Mesenchymal stem cell (in vitro differentiated cells and primary cell): ENCODE results near the gene RASSF5.

Experiments used
- DNase-seq: peaks from one replicate; pipeline ENCODE4 v3.0.0-alpha.2; 2013
- H2AFZ ChIP-seq: one replicate; pipeline ENCODE4 v1.6.1; 2013; ENCODE audit warnings: low read depth, mild to moderate bottlenecking, control low read depth, inconsistent platforms, low read length, moderate library complexity
- H2AK5ac ChIP-seq: 2 replicates; pipeline ENCODE4 v1.6.1; 2013; ENCODE audit warnings: low read length, moderate library complexity, mild to moderate bottlenecking, inconsistent platforms; ENCODE audit not compliant: severe bottlenecking
- H2BK120ac ChIP-seq: one replicate; pipeline ENCODE4 v1.6.1; 2013; ENCODE audit warnings: low read depth, mild to moderate bottlenecking, inconsistent platforms, low read length, moderate library complexity
- H2BK12ac ChIP-seq, 2 experiments: one replicate each; pipeline ENCODE4 v1.6.1; 2013; ENCODE audit warnings: inconsistent platforms in 2 of 2, low read length in 2 of 2, mild to moderate bottlenecking in 2 of 2, moderate library complexity in 2 of 2, control low read depth in 1 of 2
- H2BK15ac ChIP-seq: one replicate; pipeline ENCODE4 v1.6.1; 2013; ENCODE audit warnings: mild to moderate bottlenecking, low read depth, inconsistent platforms; ENCODE audit not compliant: poor library complexity, severe bottlenecking
- H2BK5ac ChIP-seq: 2 replicates; pipeline ENCODE4 v1.6.1; 2013; ENCODE audit warnings: low read depth, mild to moderate bottlenecking, low read length, control low read depth, inconsistent platforms; ENCODE audit not compliant: poor library complexity, severe bottlenecking
- H3K14ac ChIP-seq, 2 experiments: one replicate each; pipeline ENCODE4 v1.6.1; 2013; ENCODE audit warnings: inconsistent platforms in 2 of 2, low read length in 2 of 2, control low read depth in 1 of 2, mild to moderate bottlenecking in 1 of 2, moderate library complexity in 1 of 2
- H3K18ac ChIP-seq, 2 experiments: one replicate each; pipeline ENCODE4 v1.6.1; 2013; ENCODE audit warnings: inconsistent platforms in 2 of 2, low read length in 2 of 2, control low read depth in 1 of 2, low read depth in 1 of 2, mild to moderate bottlenecking in 1 of 2
- H3K23ac ChIP-seq, 2 experiments: one replicate each; pipeline ENCODE4 v1.6.1; 2013; ENCODE audit warnings: inconsistent platforms in 2 of 2, low read length in 2 of 2, mild to moderate bottlenecking in 2 of 2, moderate library complexity in 2 of 2, control low read depth in 1 of 2
- H3K27ac ChIP-seq: 2 replicates; pipeline ENCODE4 v1.5.1; 2013; ENCODE audit warnings: mild to moderate bottlenecking, moderate library complexity, low read length, control low read depth, inconsistent platforms; ENCODE audit not compliant: poor library complexity, severe bottlenecking
- H3K27me3 ChIP-seq, 2 experiments: 2 replicates each; pipeline versions ENCODE4 v1.6.1 to v1.7.0; 2013; ENCODE audit warnings: low read length in 2 of 2, mild to moderate bottlenecking in 2 of 2, moderate library complexity in 2 of 2, control low read depth in 1 of 2, inconsistent platforms in 1 of 2; ENCODE audit not compliant: control insufficient read depth in 1 of 2, insufficient read depth in 1 of 2
- H3K36me3 ChIP-seq, 2 experiments: 2 replicates each; pipeline versions ENCODE4 v1.6.1 to v1.7.0; 2013; ENCODE audit warnings: low read length in 2 of 2, control low read depth in 1 of 2, inconsistent platforms in 1 of 2, low read depth in 1 of 2, mild to moderate bottlenecking in 1 of 2; ENCODE audit not compliant: insufficient read depth in 2 of 2, control insufficient read depth in 1 of 2
- H3K4ac ChIP-seq, 2 experiments: one replicate each; pipeline ENCODE4 v1.6.1; 2013; ENCODE audit warnings: inconsistent platforms in 2 of 2, low read length in 2 of 2, mild to moderate bottlenecking in 2 of 2, moderate library complexity in 2 of 2, control low read depth in 1 of 2, low read depth in 1 of 2
- H3K4me1 ChIP-seq: 2 replicates; pipeline ENCODE4 v1.6.1; 2013; ENCODE audit warnings: low read depth, low read length, control low read depth; ENCODE audit not compliant: control insufficient read depth, insufficient read depth
- H3K4me2 ChIP-seq: 2 replicates; pipeline ENCODE4 v1.6.1; 2013; ENCODE audit warnings: low read length, mild to moderate bottlenecking, inconsistent platforms; ENCODE audit not compliant: poor library complexity, severe bottlenecking
- H3K4me3 ChIP-seq, 2 experiments: 2 replicates each; pipeline versions ENCODE4 v1.5.1 to v1.7.0; 2013; ENCODE audit warnings: low read length in 2 of 2, mild to moderate bottlenecking in 2 of 2, control low read depth in 1 of 2, low read depth in 1 of 2; ENCODE audit not compliant: insufficient read depth in 1 of 2
- H3K79me1 ChIP-seq: replicated peaks from 2 replicates; pipeline ENCODE4 v1.6.1; 2013; ENCODE audit warnings: mild to moderate bottlenecking, control low read depth, low read length, inconsistent platforms; ENCODE audit not compliant: poor library complexity, severe bottlenecking
- H3K9ac ChIP-seq: 2 replicates; pipeline ENCODE4 v1.7.0; 2013; ENCODE audit warnings: mild to moderate bottlenecking, low read length, moderate library complexity
- H3K9me3 ChIP-seq: 2 replicates; pipeline ENCODE4 v1.7.0; 2013; ENCODE audit warnings: mild to moderate bottlenecking, low read length; ENCODE audit not compliant: control insufficient read depth
- H4K8ac ChIP-seq: one replicate; pipeline ENCODE4 v1.6.1; 2013; ENCODE audit warnings: inconsistent platforms, mild to moderate bottlenecking, low read length, moderate library complexity
- H4K91ac ChIP-seq: one replicate; pipeline ENCODE4 v1.6.1; 2013; ENCODE audit warnings: mild to moderate bottlenecking, low read length, inconsistent platforms
- WGBS: methylation state at CpG from one replicate; pipeline ENCODE4 v1.1.7; 2013; ENCODE audit warnings: mixed read lengths; 5-methylcytosine and 5-hydroxymethylcytosine counted together

The RASSF5 gene

GRCh38 chr1:206471415-206471801 lies 35.9 kb upstream of the RASSF5 start:
- H3K14ac ChIP-seq: peak overlapping the region in 1 of 2 experiments; percentile 50
- no peaks in the 10 kb centered on the region for H3K9me3 ChIP-seq
- H3K27me3 ChIP-seq: no peaks in the 10 kb centered on the region
- H3K4me1 ChIP-seq: peaks cover 41% of the 10 kb centered on the region
- H3K79me1 ChIP-seq: peaks cover 7% of the 10 kb centered on the region
- H2BK120ac ChIP-seq: peak overlapping the region; percentile 59
- peak overlapping the region; percentile 49 for H2AK5ac ChIP-seq
- peak overlapping the region; percentile 11 to 55 for H2BK12ac ChIP-seq
- peak overlapping the region in 1 of 2 experiments; percentile 3 for H3K4ac ChIP-seq
- H3K23ac ChIP-seq: no peak overlapping the region
- 32% methylated on average over 7 of the region's 7 CpGs for WGBS
- no peak overlapping the region for H2AFZ ChIP-seq
- H2BK5ac ChIP-seq: no peak overlapping the region
- peak overlapping the region; percentile 86 for H3K9ac ChIP-seq
- H4K91ac ChIP-seq: peak overlapping the region; percentile 91
- peak overlapping the region in 1 of 2 experiments; percentile 89 for H3K4me3 ChIP-seq
- peak overlapping the region; percentile 77 for H4K8ac ChIP-seq
- peak; percentile 38 for DNase-seq
- H2BK15ac ChIP-seq: peak overlapping the region; percentile 82
- H3K18ac ChIP-seq: peak overlapping the region; percentile 11 to 52
- H3K4me2 ChIP-seq: peak overlapping the region; percentile 93
- peak overlapping the region; percentile 88 for H3K27ac ChIP-seq
- peaks cover 23 to 24% of the 10 kb centered on the region in 2 experiments for H3K36me3 ChIP-seq

DNA sequence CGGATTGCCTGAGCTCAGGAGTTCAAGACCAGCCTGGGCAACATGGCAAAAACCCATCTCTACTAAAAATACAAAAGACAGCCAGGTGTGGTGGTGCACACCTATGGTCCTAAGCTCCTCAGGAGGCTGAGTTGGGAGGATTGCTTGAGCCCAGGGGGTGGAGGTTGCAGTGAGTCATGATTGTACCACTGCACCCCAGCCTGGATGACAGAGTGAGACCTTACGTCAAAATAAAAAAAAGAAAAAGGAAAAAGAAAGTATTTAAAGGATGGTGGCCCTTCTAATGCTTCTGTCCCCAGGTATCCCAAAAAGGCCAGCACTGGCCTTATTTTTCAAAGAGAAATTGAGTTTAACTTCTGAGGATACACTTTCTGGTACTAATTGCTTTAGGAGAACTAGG lies 35.3 kb upstream of the RASSF5 start:
- Histone ChIP-seq H3K18ac (peak overlapping the region in 1 of 2 experiments; percentile 75), H3K23ac (no peak overlapping the region), H4K8ac (no peak overlapping the region), H3K27me3 (no peaks in the 10 kb centered on the region), H3K4me1 (peaks cover 39% of the 10 kb centered on the region), H2AFZ (no peak overlapping the region), H4K91ac (no peak overlapping the region), H3K4me2 (no peak overlapping the region), H3K79me1 (peaks cover 7% of the 10 kb centered on the region), H3K14ac (peak overlapping the region in 1 of 2 experiments; percentile 44), H2BK5ac (no peak overlapping the region), H2BK12ac (no peak overlapping the region), H3K9ac (peak overlapping the region; percentile 33), H2BK15ac (no peak overlapping the region), H2AK5ac (no peak overlapping the region), H2BK120ac (peak overlapping the region; percentile 24), H3K4ac (no peak overlapping the region), H3K9me3 (no peaks in the 10 kb centered on the region), H3K36me3 (peaks cover 29 to 30% of the 10 kb centered on the region in 2 experiments), H3K4me3 (no peak overlapping the region), H3K27ac (peak overlapping the region; percentile 43)
- WGBS: 76% methylated on average over 2 of the region's 2 CpGs
- DNase-seq: peak; percentile 39

DNA sequence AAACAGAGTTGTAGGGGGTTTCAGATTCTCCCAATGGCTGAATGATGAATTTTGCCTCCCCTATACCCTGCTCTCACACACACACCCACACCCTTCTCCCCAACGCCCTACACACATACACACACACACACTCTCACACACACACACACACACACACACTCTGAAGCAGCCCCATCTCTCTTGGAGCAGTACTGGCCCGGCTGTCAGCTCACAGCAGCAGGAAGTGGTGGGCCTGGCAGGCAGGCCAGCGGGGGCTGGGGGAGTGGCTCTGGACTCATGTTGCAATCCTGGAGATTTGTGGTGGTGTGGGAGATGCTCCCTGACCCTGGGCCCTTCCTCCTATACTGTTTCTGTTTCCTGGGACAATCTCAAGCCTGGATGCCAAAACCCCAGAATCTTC lies 34.9 kb upstream of the RASSF5 start:
- Histone ChIP-seq H3K4me2 (peak overlapping the region; percentile 25), H3K9ac (peak overlapping the region; percentile 33), H3K4me3 (peak overlapping the region in 1 of 2 experiments; percentile 29), H3K27me3 (no peaks in the 10 kb centered on the region), H2BK120ac (no peak overlapping the region), H3K79me1 (peaks cover 7% of the 10 kb centered on the region), H3K4ac (peak overlapping the region in 1 of 2 experiments; percentile 81), H4K91ac (no peak overlapping the region), H3K23ac (no peak overlapping the region), H3K27ac (peak overlapping the region; percentile 43), H2BK15ac (no peak overlapping the region), H2BK12ac (peak overlapping the region in 1 of 2 experiments; percentile 25), H3K4me1 (peaks cover 37% of the 10 kb centered on the region), H3K36me3 (peaks cover 33 to 34% of the 10 kb centered on the region in 2 experiments), H2AFZ (no peak overlapping the region), H3K18ac (peak overlapping the region in 1 of 2 experiments; percentile 92), H4K8ac (peak overlapping the region; percentile 36), H2BK5ac (no peak overlapping the region), H3K9me3 (no peaks in the 10 kb centered on the region), H3K14ac (no peak overlapping the region), H2AK5ac (no peak overlapping the region)
- DNase-seq: peak; percentile 94
- 0% methylated on average over 3 of the region's 3 CpGs for WGBS

DNA sequence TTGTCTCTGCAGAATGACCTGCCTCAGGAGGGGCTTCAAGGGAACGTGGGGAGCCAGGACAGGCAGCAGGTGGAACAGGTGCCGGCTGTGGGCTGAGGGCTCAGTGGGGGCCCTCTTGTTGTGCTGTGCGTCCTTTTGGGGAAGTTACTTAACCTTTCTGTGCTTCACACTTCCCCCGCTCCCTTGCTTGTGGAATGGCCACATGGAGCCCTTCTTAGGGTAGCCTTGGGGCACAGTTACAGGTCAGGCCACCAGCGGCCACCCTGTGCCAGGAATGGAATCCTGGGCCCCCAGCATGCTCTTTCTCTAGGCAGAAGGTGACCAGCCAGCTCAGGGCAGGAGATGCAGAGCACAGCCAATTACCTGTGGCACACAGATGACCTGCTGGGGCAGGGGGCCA lies 34.4 kb upstream of the RASSF5 start:
- Histone ChIP-seq H2BK5ac (no peak overlapping the region), H3K4ac (peak overlapping the region; percentile 25 to 81), H3K14ac (peak overlapping the region in 1 of 2 experiments; percentile 87), H2BK12ac (peak overlapping the region; percentile 92 to 99), H3K18ac (peak overlapping the region; percentile 84 to 92), H3K36me3 (peaks cover 38% of the 10 kb centered on the region in 2 experiments), H4K91ac (peak overlapping the region; percentile 85), H3K4me3 (peak overlapping the region in 1 of 2 experiments; percentile 29), H3K79me1 (peaks cover 7% of the 10 kb centered on the region), H3K27ac (no peak overlapping the region), H3K23ac (peak overlapping the region in 1 of 2 experiments; percentile 84), H3K4me2 (peak overlapping the region; percentile 7), H4K8ac (peak overlapping the region; percentile 10), H2AK5ac (peak overlapping the region; percentile 67), H3K27me3 (no peaks in the 10 kb centered on the region), H2BK15ac (no peak overlapping the region), H3K9me3 (no peaks in the 10 kb centered on the region), H2AFZ (no peak overlapping the region), H3K9ac (peak overlapping the region; percentile 33), H3K4me1 (peaks cover 35% of the 10 kb centered on the region), H2BK120ac (peak overlapping the region; percentile 71)
- 53% methylated on average over 5 of the region's 5 CpGs for WGBS
- no peak for DNase-seq
